Hematopoietic multipotent progenitor cell treated with erythropoietin and hydrocortisone succinate and interleukin-3 and kit ligand, for 17 days (in vitro differentiated cells): ENCODE results near the gene CDH15.
"Not testable (repeated sequence)": the region's sequence is repeated elsewhere in the genome, so short reads cannot be mapped to it uniquely, and the experiment has no call there.

Source experiments
- DNase-seq: peaks from one replicate; pipeline ENCODE4 v3.0.0-alpha.2; 2015; ENCODE audit warnings: low spot score

CDH15 gene

GRCh38 chr16:89172528-89173173 is 1.1 kb downstream of the CDH15 start:
- no peak for DNase-seq

GRCh38 chr16:89173174-89173921 is 1.8 kb downstream of the CDH15 start:
- DNase-seq: no peak

GRCh38 chr16:89174055-89174827 is 2.7 kb downstream of the CDH15 start:
- no peak for DNase-seq

GRCh38 chr16:89174877-89175276 is 3.3 kb downstream of the CDH15 start:
- no peak for DNase-seq

- DNase-seq: no peak
These were observed 4.0 kb downstream of the CDH15 start for GRCh38 chr16:89175280-89176146.

- no peak for DNase-seq
These were observed 4.7 kb downstream of the CDH15 start for GRCh38 chr16:89176147-89176690.

- DNase-seq: no peak
These were observed 5.2 kb downstream of the CDH15 start for GRCh38 chr16:89176717-89177116.

GRCh38 chr16:89177501-89177900 is 6.0 kb downstream of the CDH15 start:
- no peak for DNase-seq

GRCh38 chr16:89178453-89179147 is 7.1 kb downstream of the CDH15 start:
- no peak for DNase-seq

GRCh38 chr16:89179148-89179484 is 7.6 kb downstream of the CDH15 start:
- no peak for DNase-seq

GRCh38 chr16:89179656-89180315 is 8.2 kb downstream of the CDH15 start:
- no peak for DNase-seq

GRCh38 chr16:89183463-89183862 is 11.9 kb downstream of the CDH15 start:
- DNase-seq: no peak

- no peak for DNase-seq
These were observed 12.6 kb downstream of the CDH15 start for GRCh38 chr16:89183975-89184676.

GRCh38 chr16:89184677-89184932 is 13.1 kb downstream of the CDH15 start:
- no peak for DNase-seq

- DNase-seq: no peak
These were observed 13.6 kb downstream of the CDH15 start for GRCh38 chr16:89184933-89185794.

- DNase-seq: not testable (repeated sequence)
These were observed 14.5 kb downstream of the CDH15 start for GRCh38 chr16:89185887-89186592.

GRCh38 chr16:89186593-89187031 is 15.1 kb downstream of the CDH15 start:
- not testable (repeated sequence) for DNase-seq

- no peak for DNase-seq
These were observed 15.7 kb downstream of the CDH15 start for GRCh38 chr16:89187032-89187769.
